Skeletal muscle satellite cell (primary cell): ENCODE data around the gene TTC28.

Experiments
- H3K27me3 ChIP-seq: 2 replicates; pipeline ENCODE4 v1.7.0; 2013; ENCODE audit warnings: low read length; ENCODE audit not compliant: control insufficient read depth, insufficient read depth
- H3K36me3 ChIP-seq: 2 replicates; pipeline ENCODE4 v1.7.0; 2013; ENCODE audit warnings: mild to moderate bottlenecking, control low read depth, low read length; ENCODE audit not compliant: insufficient read depth
- H3K4me1 ChIP-seq: 2 replicates; pipeline ENCODE4 v1.7.0; 2013; ENCODE audit warnings: low read length; ENCODE audit not compliant: control insufficient read depth, insufficient read depth
- H3K4me2 ChIP-seq: 2 replicates; pipeline ENCODE4 v1.7.0; 2013; ENCODE audit warnings: mild to moderate bottlenecking, low read length
- H3K4me3 ChIP-seq: 2 replicates; pipeline ENCODE4 v1.7.0; 2013; ENCODE audit warnings: low read length
- H3K9ac ChIP-seq: 2 replicates; pipeline ENCODE4 v1.7.0; 2013; ENCODE audit warnings: mild to moderate bottlenecking, low read depth, low read length, moderate library complexity
- H3K9me3 ChIP-seq: replicated peaks from 2 replicates; pipeline ENCODE4 v1.7.0; 2013; ENCODE audit warnings: mild to moderate bottlenecking, control low read depth, low read length

The TTC28 gene

DNA sequence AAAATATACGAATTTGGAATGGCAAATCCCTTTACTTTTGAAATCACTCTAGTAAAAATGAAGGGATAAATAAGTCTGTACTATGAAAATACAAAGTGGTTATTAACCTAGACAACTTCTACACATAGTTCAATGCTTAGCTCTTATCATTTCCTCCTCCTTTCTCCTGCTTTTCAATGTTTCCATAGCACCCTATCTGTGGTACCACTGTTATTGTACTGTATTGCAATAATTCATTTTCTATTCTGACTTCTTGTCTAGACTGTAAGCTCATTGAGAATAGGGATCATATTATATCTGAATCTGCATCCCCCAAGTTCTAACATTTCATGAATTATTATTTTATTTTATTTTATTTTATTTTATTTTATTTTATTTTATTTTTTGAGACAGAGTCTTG, 251.4 kb downstream of the TTC28 start:
- H3K9me3 ChIP-seq, result no peaks in the 10 kb centered on the region
- H3K4me2 ChIP-seq, result no peak overlapping the region
- H3K36me3 ChIP-seq, result no peaks in the 10 kb centered on the region
- H3K9ac ChIP-seq, result no peak overlapping the region
- no peaks in the 10 kb centered on the region for H3K27me3 ChIP-seq
- H3K4me1 ChIP-seq, result no peaks in the 10 kb centered on the region
- H3K4me3 ChIP-seq, result no peak overlapping the region

DNA sequence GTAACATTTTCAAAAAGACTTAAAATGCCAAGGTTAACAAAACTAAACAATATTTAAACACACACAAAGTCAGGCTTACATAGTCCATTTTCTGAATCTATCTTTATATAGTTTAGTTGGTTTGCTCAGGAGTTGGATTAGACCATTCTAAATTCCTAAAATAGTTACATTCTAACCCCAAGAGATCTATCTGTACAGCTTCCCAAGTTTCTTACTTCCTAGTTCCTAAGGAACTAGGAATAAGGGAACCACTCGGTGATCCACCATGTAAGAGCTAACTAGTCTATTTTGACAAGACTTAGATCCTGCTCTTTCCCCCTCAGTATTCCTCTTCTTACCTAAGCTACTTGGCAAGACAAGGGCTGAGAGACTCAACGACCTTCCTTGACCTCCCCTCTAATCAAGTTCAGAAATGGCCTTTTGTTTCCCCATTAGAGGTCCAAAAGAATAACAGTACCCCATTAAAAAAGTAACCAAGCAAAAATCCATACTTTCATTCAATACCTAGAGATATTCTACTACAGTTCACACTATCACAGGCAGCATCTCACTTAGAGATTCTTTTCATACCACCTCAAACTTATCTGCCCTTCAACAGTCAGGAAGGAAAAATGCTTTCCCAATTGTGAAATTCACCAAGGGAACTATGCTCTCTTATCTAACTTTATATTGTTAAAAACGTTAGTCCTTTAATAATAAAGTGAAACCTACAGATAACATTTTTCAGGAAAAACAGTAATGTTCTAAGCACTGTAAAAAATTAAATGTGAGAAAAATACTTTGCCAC, 253.1 kb downstream of the TTC28 start:
- Histone ChIP-seq H3K36me3 (no peaks in the 10 kb centered on the region), H3K4me3 (no peak overlapping the region), H3K4me2 (no peak overlapping the region), H3K9me3 (no peaks in the 10 kb centered on the region), H3K9ac (no peak overlapping the region), H3K27me3 (no peaks in the 10 kb centered on the region), H3K4me1 (no peaks in the 10 kb centered on the region)

DNA sequence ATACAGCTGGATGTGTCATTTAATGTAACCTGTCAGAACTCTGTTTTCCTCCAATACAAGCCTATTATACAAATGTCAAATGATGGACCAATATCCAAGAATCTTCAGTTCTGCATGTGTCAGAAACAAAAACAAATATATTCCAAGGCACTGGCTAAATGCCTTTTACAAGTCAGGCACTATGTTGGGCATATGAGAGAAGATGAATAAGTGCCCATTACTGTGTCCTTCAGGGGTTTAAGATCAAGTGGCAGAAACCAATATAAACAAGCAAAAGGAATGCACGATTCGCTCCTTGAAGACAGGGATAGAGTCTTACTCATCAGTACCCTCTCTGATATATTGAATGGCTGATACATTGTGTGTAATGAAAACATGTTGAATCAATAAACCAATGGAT, 254.4 kb downstream of the TTC28 start:
- Histone ChIP-seq H3K9me3 (no peaks in the 10 kb centered on the region), H3K36me3 (no peaks in the 10 kb centered on the region), H3K4me2 (no peak overlapping the region), H3K4me1 (no peaks in the 10 kb centered on the region), H3K27me3 (no peaks in the 10 kb centered on the region), H3K9ac (no peak overlapping the region), H3K4me3 (no peak overlapping the region)

DNA sequence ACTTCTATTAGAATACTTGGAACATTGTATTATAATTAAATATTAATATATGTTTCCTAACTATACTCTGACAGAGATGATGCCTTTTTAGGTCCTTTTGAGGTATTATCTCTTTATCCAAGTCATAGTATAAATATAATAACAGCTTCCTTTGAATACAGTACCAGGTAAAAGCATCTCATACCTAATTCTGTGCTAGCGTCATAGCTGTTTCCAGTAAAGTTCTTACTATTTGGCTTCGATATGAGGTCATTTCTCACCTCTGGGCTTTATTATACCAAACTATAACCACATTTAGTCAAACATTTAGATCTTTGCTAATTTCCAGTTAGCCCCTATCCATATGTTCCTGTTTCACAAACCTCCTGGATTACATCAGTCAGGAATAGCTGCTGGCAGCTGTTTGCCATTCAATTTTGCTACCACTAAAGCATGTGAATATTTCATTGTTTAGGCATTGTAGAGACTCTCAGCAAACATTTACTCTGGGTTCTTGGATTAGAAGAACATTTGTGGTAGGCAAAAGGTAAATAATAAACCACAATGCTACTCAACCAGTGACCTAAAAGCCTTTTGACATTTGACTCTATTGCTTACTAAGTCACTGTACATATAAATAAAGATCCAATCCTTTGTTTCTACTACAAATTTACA, 255.1 kb downstream of the TTC28 start:
- no peak overlapping the region for H3K9ac ChIP-seq
- H3K27me3 ChIP-seq, result no peaks in the 10 kb centered on the region
- no peaks in the 10 kb centered on the region for H3K36me3 ChIP-seq
- H3K4me1 ChIP-seq, result no peaks in the 10 kb centered on the region
- no peak overlapping the region for H3K4me3 ChIP-seq
- no peaks in the 10 kb centered on the region for H3K9me3 ChIP-seq
- H3K4me2 ChIP-seq, result no peak overlapping the region

DNA sequence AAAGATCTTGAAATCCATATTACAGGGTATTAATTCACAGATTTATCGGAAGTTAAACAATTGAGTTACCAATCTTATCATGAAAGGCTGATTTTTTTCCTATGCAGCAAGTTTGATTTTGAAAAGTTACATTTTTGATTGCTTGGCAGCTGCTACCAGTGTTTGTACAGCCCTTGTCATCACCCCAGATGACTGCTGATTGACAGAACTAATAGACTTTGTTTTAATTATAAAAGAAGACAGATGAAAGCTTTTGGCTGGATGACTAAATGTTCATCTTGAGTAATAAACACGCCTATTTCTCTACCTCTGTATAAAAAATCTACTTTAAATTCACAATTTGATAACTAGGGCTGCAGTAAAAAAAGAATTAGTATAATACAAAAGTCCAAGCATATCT, 259.7 kb downstream of the TTC28 start:
- no peaks in the 10 kb centered on the region for H3K9me3 ChIP-seq
- H3K4me3 ChIP-seq, result no peak overlapping the region
- no peaks in the 10 kb centered on the region for H3K36me3 ChIP-seq

DNA sequence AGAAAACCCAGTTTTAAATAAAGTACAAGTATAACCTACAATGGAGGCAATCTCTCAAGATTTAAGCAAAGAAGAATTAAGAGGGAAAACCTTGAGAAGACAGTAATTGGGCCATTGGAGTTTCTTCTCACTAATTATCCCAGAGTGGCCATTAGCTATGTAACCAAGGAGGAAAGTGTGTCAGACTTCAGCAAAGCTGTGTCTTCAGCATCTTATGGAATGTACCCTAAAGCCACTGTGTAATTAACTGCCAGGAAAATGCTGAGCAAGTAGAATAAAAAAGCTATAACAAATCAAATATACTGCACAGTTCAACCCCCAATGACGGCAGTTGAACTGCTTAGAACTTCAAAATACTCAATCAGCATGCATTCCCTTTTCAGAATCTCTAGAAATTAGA, 261.6 kb downstream of the TTC28 start:
- Histone ChIP-seq H3K4me1 (no peaks in the 10 kb centered on the region), H3K9me3 (no peaks in the 10 kb centered on the region), H3K9ac (no peak overlapping the region), H3K4me3 (no peak overlapping the region), H3K27me3 (no peaks in the 10 kb centered on the region), H3K36me3 (no peaks in the 10 kb centered on the region), H3K4me2 (no peak overlapping the region)

More for the DNA sequence above, 259.7 kb downstream of the TTC28 start:
- no peak overlapping the region for H3K9ac ChIP-seq
- H3K27me3 ChIP-seq, result no peaks in the 10 kb centered on the region
- no peaks in the 10 kb centered on the region for H3K4me1 ChIP-seq
- no peak overlapping the region for H3K4me2 ChIP-seq

DNA sequence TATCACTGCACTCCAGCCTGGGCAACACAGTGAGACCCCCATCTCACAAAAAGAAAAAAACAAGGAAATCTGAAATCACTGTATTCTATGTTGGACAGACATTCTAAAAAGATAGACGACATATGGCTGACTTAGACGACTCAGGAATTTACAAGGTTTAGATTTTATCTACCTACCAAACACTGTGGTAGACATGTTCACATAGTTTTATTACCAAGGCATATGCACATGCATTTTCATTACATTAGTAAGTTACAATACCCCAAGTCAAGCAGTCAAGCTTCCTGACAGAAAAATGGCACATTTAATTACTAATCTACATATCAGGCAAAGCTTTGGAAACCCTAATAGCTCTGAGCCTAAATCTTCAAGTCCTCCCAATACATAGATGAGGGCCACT, 262.2 kb downstream of the TTC28 start:
- no peaks in the 10 kb centered on the region for H3K9me3 ChIP-seq
- H3K36me3 ChIP-seq, result no peaks in the 10 kb centered on the region
- no peak overlapping the region for H3K4me3 ChIP-seq
- no peaks in the 10 kb centered on the region for H3K4me1 ChIP-seq
- no peak overlapping the region for H3K9ac ChIP-seq
- no peak overlapping the region for H3K4me2 ChIP-seq
- H3K27me3 ChIP-seq, result no peaks in the 10 kb centered on the region

DNA sequence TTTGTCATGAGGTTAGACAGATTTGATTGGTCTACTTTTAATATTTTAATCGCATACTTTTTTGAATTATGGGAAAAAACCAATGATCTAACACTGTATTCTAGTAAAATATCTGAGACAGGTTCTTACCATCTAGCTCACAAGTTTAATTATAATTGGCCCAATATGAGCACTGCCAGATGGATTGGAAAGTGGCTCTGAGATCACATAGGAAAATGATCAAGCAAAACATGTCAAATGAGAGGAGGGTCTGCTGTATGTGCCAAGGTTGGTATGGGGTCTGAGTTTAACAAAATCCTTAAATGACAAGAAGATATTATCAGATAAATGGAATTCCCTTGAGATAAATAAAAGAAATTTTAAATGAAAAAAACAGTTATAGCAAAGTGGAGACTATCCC, 264.7 kb downstream of the TTC28 start:
- peaks cover 12% of the 10 kb centered on the region for H3K4me1 ChIP-seq
- no peaks in the 10 kb centered on the region for H3K36me3 ChIP-seq
- no peak overlapping the region for H3K4me2 ChIP-seq
- H3K27me3 ChIP-seq, result no peaks in the 10 kb centered on the region
- H3K4me3 ChIP-seq, result no peak overlapping the region
- no peaks in the 10 kb centered on the region for H3K9me3 ChIP-seq
- no peak overlapping the region for H3K9ac ChIP-seq

DNA sequence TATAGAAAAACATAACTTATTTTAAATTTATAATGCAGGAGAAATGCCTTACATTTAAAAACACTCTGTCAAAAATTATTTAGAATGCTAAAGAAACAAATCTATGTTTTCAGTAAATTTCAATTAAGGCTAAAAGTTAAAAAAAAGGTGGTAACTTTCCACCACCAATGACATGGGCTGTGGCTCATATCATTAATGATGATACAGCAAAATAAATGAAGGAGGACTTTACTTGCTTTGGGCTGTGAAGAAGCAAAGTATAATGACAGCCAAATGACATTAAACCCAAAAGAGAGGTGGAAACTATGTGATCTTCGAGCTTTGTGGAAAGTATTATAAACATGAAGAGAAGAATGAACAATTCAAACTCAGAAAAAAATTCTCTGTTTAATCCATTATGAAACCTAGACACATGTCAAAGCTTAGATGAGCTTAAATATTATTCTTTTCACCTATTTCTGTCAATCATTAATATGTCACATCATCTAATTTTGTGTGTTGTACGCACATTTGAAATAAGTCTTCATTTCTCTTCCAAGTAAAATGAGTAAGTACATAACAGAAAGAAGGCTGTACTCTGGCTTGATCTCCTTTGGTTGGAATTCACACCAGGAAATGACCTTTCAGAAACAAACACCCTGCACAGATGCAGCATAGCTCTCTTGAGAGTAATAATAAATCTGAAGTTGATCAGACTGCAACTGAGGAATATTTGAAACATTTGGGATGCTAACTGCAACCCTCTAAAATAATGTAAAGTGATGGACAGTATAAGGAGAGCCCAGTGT, 265.8 kb downstream of the TTC28 start:
- no peaks in the 10 kb centered on the region for H3K9me3 ChIP-seq
- no peak overlapping the region for H3K4me2 ChIP-seq
- H3K36me3 ChIP-seq, result no peaks in the 10 kb centered on the region
- H3K4me3 ChIP-seq, result no peak overlapping the region
- peaks cover 12% of the 10 kb centered on the region for H3K4me1 ChIP-seq
- H3K9ac ChIP-seq, result no peak overlapping the region
- no peaks in the 10 kb centered on the region for H3K27me3 ChIP-seq

DNA sequence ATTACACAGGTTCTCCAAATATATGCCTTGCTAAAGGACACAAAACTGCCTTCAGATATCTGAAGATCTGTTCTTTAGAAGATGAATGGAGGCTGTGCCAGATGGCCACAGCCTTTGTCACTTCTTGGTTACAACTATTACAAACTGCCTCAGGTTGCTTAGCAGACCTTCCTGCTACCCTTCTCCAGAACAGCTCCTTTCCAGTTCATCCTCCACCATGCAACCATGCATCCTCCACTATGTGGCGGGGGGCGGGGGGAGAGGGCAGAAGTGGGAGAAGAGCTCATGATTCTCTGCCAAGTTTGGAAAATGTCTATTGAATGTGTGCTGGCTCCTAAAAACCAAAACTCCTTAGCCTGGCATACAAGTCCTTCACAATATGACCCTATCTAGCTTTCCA, 267.5 kb downstream of the TTC28 start:
- Histone ChIP-seq H3K9me3 (no peaks in the 10 kb centered on the region), H3K4me2 (no peak overlapping the region), H3K9ac (no peak overlapping the region), H3K36me3 (no peaks in the 10 kb centered on the region), H3K4me1 (peaks cover 12% of the 10 kb centered on the region), H3K27me3 (no peaks in the 10 kb centered on the region), H3K4me3 (no peak overlapping the region)

DNA sequence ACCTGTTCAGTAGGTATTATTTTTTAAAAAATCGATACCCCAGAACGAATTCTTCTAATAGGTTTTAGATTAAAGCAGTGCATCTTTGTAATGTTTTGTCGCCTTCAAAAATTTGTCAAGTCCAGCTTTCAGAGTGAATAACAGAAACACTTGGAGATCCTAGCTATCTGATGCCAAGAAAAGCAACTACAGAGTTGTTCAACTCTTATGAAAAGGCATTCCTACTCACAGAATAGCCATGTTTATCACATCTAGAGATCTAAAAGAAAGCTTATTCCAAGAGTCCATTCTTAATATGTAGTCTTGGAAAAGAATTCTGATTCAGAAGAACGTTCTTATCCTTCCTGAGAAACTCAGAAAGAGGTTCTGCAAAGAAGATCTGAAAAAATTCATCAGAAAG, 268.5 kb downstream of the TTC28 start:
- Histone ChIP-seq H3K9ac (no peak overlapping the region), H3K36me3 (no peaks in the 10 kb centered on the region), H3K4me2 (no peak overlapping the region), H3K9me3 (no peaks in the 10 kb centered on the region), H3K4me3 (no peak overlapping the region), H3K4me1 (peaks cover 12% of the 10 kb centered on the region), H3K27me3 (no peaks in the 10 kb centered on the region)
